Right renal pelvis (tissue), 4 donors: ENCODE measurements around the gene CFAP100. TPM values are rescaled to one million over a fixed set of nuclear protein-coding genes. Genes with fewer than 3 reads are reported as not detected.

Experiments
- DNase-seq, 4 donors: peaks; one replicate each; pipeline ENCODE4 v3.0.0-alpha.2; 2013; ENCODE audit warnings: low read depth in 4 of 4, low spot score in 3 of 4, missing footprints in 1 of 4
- polyA plus RNA-seq, 4 donors: library from polyadenylated mRNA; unstranded; fragments of 120-200 nt; gene quantifications; one replicate each; pipeline ENCODE4 v1.2.1, GENCODE V29; 2013; ENCODE audit not compliant: insufficient read length in 4 of 4

Gene CFAP100
- polyA plus RNA-seq, 4 donors, result 0.44 to 1.6 (median 1.3) TPM

- peak; percentile 88 to 92 (median 90) for DNase-seq
These were observed 80.9 kb downstream of the CFAP100 start, which contains the start of gene ZXDC for GRCh38 chr3:126475413-126476114. Gene ZXDC, minus strand, starts transcription at chr3:126475891. Its CDS starts 26 bp downstream, at chr3:126475865.

GRCh38 chr3:126476166-126477060, 81.7 kb downstream of the CFAP100 start:
- peak in 2 of 4 donors; percentile 33 to 55 for DNase-seq

- no peak for DNase-seq
These were observed 82.3 kb downstream of the CFAP100 start for GRCh38 chr3:126477061-126477380.

GRCh38 chr3:126478581-126479310, 84.0 kb downstream of the CFAP100 start:
- DNase-seq, result no peak

- DNase-seq, result no peak
These were observed 84.9 kb downstream of the CFAP100 start for GRCh38 chr3:126479642-126480041.

GRCh38 chr3:126480206-126480605, 85.5 kb downstream of the CFAP100 start:
- no peak for DNase-seq

GRCh38 chr3:126480861-126481260, 86.2 kb downstream of the CFAP100 start:
- DNase-seq, result no peak

- no peak for DNase-seq
These were observed 87.2 kb downstream of the CFAP100 start for GRCh38 chr3:126481808-126482502.

- no peak for DNase-seq
These were observed 88.0 kb downstream of the CFAP100 start for GRCh38 chr3:126482503-126483255.

- no peak for DNase-seq
These were observed 88.6 kb downstream of the CFAP100 start for GRCh38 chr3:126483321-126483761.

- DNase-seq, result no peak
These were observed 89.4 kb downstream of the CFAP100 start for GRCh38 chr3:126484148-126484547.

GRCh38 chr3:126484662-126485061, 90.0 kb downstream of the CFAP100 start:
- DNase-seq, result no peak

- no peak for DNase-seq
These were observed 90.6 kb downstream of the CFAP100 start for GRCh38 chr3:126485176-126485897.

GRCh38 chr3:126485956-126486355, 91.2 kb downstream of the CFAP100 start:
- DNase-seq, result no peak

Other genes starting within 250 kb of the CFAP100 start
- gene ALDH1L1, start 214.3 kb upstream of the CFAP100 start, polyA plus RNA-seq, result 10 to 100 TPM; 31.5 to 57.0 (median 44.9) TPM
- gene KLF15, start 37.5 kb upstream of the CFAP100 start, polyA plus RNA-seq, result 10 to 100 TPM; 12.0 to 14.5 (median 13.1) TPM
- 10 to 100 TPM; 31.6 to 35.5 (median 34.7) TPM for gene ZXDC, start 81.0 kb downstream of the CFAP100 start, polyA plus RNA-seq
- under 1 TPM; 0.07 to 0.14 (median 0.10) TPM for gene UROC1, start 122.9 kb downstream of the CFAP100 start, polyA plus RNA-seq
- 1 to 10 TPM; 3.7 to 6.6 (median 4.5) TPM for gene CHST13, start 129.2 kb downstream of the CFAP100 start, polyA plus RNA-seq
- gene C3orf22, start 164.0 kb downstream of the CFAP100 start, polyA plus RNA-seq, result under 1 TPM in 2 of 4 donors, not detected in 2; 0.06 to 0.23 TPM